Measurements from ENCODE around the gene HOXB4.

The HOXB4 gene

DNA sequence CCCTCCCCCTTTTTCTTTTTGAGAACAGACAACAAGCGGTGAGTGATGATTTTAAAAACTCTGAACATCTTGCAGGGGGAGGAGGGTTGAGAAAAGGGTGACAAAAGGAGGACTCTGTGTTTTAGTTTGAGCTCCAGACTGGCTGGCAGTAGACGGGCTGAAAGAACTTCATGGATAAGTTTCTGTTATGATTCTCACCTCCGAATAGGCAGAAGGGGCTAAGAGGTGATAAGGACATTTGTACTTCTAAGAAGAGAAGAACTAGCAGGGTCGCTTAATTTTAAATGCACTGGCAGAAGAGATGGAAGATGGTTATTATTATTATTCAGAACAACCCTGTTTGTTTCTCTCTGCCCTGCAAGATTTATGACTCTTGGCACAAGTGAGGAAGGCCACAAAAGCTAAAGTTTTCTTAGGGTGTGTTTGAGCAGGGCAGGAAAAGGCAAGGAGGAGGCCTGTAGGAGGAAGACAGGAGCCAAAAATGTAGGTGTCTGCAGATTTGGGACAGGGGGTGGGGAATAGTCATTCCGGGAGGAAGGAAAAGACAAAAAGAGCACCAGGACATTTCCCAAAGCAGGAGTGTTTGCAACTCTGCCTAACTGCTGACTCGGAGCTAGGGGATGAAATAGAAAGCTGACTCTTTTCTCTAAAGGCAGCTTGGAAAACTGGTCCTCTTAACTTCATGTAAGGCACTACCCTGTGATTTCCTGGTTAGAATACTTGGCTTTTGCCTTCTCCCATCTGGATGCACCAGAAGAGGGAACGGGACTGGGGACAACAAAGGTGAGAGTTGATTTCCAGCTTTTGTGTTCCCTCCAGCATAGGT lies 21.4 kb downstream of the HOXB4 start:
- no peak for DNase-seq

DNA sequence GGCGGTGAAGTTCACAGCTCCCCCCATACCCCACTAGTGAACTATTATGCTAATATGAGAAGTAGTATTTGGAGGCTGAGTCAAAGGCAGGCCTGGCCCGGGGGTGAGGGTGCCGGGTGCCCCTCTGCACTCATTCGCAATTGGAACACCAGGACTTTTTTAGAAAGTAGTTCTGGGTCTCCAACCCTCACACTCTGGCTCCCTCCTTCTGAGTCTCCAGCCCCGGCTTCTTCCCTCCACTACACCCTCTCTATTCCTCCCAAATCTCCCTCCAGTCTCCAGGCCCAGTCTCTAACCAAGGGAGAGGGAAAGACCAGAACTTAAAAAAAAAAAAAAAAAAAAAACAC lies 21.9 kb downstream of the HOXB4 start:
- DNase-seq: no peak

DNA sequence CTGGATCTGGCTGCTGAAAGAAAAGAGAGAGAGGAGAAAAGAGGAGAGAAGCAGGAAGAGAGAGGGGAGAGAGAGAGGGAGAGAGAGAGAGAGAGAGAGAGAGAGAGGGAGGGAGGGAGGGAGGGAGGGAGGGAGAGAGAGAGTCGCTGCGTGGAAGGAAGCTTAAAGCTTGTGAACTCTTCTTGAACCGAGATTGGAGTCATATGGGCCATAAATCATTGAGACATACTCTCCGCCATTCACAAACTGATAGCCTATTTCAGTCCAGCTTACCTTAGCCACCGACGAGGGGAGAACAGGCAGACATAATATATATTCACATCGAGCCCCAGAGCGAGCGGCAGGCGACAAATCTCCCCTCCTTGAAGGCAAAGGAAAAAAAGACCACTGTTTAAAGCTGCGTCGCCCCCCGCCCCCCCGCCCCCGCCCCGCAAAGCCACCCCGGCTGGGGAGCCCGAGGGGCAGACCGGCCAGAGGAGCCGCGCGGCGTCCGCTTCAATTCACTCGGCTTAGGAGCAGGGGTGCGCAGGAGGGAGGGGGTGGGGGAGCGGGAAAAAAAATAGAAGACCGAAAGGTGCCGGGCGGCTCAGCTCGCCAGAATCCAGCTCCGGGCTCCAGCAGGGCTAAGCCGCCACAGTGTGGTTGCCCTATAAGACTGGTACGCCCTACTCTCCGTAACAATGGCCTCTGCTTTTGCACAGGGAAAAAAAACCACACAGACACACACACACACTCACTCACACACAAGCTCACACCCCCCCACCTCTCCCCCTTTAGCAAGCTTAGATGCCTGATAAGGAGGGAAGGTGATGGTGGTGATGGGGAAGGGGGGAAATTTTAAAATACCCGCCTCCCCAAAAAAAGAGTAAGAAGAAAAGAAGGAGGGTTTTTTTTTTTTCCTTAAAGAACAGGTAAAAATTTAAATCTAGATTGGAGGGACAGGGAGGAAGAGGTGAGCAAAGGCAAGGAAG lies 22.6 kb downstream of the HOXB4 start:
- DNase-seq: no peak

DNA sequence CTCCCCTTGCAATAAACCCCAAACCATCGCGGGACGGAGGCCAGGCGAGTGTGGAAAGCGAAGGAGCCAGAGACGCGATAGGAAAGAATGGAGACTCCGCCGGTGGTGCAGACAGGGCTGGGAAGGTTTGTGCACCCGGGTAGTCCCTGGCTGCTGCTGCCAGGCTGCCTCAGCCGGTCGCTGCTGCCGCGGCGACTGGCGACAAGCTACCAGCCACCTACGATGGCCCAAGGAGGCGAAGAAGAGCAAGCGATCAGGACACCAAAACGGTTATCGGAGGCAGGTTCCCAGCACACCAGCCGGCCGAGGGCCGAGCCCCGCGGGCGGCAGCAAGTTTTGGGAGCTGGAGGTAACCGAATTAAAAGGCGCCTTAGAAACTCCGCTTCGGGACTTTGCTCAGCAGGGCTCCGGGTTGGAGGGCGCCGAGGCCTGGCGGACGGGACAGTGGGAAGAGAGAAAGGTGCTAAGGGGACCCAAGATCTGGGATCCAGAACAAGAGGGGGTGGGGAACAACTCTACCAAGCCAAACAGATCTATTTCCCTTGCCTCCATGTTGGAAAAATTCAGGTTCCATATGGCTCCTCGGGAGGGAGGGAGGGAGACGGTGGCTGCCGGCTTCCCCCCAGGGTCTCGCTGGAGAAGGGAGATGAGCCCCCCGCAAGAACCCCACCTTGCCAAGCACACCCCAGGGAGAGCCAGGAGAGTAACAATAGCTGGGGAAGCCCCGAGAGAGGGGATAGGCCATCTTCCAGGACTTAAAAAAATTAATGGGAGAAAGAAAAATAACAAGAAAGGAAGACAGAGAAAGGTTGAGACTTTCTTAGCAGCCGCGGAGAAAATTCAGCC lies 23.5 kb downstream of the HOXB4 start:
- no peak for DNase-seq

DNA sequence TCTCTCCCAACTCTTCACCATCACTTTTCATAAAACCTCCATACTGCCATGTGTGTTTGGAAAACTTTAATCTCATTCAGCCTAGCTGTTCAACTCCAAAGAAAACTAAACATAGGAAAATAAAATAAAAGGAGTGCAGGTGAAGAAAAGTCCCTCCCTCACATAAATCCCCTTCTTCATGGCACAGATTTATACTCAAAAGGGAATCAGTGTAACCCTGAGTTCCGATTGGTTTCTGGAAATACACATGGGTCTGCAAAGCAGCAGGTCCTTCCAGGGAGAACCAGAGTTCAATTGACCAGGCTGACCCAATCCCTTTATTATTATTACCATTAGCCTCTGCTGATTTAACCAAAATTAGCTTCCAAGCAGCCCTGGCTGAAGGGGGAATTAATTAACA lies 24.3 kb downstream of the HOXB4 start:
- no peak for DNase-seq

DNA sequence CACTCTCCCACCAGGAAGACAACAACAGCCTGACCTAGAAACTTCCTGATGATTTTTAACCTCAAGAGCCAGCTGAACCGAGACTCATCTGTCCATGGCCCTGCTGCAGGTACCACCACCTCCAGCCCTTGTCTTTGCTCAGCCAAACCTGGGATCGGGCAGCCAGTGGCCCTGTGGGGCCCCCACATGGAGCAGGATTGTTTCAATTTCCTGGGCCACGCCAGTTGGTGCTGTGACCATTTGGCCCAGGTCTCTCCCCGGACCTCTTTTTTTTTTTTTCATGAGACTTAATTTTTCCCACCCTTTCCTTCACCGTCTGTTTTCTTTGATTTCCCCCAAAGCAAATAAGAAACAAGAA lies 25.0 kb downstream of the HOXB4 start:
- DNase-seq: no peak

DNA sequence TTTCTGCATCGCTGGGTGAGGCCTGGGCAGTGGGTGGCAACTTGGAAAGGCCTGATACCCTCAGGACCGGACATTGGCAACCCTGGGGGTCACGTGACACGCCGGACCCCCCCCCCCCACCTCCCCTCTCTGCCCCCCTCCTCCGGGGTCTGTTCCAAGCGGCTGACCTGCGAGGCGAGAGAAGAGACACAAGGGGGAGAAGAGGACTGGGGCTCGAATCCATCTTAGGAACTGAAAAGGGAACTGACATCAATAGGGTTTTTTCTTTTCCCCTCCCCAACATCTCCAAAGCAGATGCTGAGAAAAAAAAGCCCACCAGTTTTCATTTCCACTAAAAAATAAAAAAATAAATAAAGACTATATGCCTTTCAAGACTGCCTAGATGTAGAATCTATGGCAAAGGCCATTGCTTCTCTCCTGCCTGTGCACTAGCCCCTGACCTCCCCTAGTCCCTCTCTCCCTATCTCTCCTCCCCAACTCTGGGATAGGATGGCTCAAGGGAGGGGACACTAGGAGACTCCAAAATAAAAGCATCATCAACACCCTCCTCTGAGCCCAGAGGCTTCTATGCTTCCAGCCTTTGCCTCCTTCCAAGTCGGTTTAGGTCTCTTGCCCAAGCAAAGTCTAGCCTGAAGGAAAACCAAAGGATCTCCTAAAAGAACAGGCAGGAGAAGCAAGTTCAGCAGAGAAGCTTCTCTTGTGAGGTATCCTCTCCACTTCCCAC lies 25.5 kb downstream of the HOXB4 start:
- no peak for DNase-seq

DNA sequence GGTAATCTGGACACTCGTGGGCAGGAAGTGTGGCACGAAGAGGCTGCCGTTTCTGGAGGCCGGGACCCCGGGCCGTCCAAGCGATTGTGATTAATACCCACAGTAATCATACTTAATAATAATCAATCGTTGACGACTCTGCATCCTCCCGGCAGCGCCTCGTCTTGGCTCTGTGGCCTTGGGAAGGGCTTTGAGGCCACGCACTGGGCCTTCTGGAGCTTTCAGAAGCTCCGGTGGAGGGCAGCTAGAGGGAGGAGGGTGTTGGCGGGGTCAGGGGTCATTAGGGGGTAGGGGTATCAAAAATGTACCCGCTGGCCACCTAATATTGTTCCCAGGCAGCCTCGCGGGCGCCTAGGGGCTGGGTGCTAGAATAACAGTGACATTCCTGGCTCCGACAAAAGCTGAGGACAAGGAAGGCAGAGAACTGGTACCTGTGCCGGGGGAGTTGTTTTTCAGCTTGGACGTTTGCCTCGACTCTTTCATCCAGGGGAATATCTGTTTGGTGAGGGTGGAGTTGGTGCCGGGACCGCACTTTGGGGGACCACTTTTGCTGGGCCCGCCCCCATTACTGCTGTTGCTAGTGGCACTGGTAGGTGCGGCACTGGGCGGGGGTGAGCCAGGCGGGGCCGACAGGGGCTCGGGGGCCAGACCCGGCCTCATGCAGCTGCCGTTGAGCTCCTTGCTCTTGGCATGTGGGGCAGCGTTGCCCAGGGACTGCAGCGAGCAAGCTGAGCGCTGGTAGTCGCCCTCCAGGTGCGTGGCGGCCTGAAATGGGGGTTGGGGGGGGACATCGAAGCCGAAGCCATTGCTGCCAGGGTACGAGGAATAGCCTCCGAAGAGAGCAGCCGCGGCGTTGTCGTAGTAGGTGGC lies 26.3 kb downstream of the HOXB4 start:
- DNase-seq: no peak

DNA sequence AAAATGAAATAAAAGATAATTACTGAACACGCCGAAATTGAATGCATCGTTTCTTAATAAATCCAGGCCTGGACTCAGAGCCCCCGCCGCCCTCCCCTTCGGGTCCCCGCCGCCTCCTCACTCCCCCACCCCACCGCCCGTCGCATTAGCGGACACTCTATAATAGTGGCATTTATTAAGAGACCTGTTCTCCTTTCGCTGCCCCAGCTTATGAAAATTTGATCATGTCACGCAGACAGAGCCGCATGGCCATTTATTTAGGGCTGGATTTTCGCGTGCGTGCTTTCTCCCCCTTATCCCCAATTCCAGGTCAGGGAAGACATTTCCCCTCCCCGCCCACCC lies 27.0 kb downstream of the HOXB4 start:
- no peak for DNase-seq

DNA sequence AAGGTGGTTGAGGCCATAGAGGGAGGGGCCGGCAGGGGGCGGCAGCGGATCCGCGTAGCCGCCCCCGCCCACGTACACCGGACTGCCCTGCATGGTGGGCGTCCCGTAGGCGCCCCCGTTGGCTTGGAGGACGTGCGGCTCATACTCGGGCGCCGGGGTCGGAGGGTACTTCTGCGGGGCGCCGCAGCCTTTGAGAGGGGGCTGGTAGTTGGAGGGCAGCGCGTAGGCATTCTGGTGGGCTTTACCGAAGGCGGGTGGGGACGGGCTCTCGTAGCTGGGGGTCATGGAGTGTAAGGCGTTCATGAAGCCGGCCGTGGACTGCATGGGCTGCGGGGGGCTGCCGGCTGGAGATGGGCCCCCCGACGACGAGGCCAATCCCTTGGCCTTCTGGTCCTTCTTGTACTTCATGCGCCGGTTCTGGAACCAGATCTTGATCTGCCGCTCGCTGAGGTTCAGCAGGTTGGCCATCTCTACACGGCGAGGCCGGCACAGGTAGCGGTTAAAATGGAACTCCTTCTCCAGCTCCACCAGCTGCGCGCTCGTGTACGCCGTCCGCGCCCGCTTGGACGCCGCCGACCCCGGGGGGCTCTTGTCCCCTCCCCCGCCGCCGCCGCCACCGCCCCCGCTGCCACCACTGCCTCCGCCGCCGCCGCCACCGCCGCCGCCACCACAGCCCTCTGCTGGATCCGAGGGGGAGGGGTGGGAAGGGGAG lies 27.5 kb downstream of the HOXB4 start:
- no peak for DNase-seq

DNA sequence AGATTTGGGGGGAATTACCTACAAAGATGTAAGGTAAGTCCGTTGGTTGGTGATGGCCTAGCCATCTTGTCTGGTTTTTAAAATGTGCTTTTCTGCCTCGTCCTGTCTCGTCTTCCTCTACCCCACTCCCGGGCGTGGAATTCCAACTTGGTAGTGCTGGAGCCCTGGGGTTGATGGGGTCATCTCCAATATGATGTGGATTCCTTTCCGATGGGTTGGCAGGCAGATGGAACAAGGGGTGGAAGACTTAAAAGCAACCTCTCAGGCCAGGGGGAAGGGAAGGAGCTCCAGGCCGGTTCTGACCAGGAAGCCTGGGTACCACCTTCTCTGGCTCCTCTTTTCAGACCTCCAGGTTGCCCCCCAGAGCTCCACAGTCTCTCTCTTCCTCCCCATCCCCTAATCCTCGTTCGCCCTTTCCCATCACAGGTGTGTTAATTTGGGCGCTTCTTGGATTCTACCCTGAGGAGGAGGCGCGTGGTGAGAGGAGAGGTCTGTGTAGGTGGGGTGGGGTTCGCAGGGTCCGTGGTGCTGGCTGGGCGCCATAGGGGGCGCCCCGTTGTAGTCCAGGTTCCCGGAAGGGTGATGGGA lies 28.1 kb downstream of the HOXB4 start:
- DNase-seq: no peak

DNA sequence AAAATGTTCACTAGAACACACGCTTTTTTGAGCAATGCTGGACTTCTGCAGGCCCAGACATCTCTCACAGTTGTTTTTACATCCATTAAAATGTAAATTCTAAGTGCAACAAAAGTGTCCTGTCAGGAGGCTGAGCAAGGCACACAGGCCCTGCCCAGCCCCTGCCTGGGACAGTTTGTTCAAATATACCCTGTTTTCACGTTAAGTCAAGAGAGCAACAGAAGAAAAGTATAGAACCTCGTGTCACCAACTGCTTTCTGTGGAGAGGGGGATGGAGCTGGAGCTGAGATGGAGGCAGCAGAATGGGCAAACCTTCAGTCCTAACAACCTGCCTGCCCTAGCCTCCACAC lies 28.9 kb downstream of the HOXB4 start:
- no peak for DNase-seq

DNA sequence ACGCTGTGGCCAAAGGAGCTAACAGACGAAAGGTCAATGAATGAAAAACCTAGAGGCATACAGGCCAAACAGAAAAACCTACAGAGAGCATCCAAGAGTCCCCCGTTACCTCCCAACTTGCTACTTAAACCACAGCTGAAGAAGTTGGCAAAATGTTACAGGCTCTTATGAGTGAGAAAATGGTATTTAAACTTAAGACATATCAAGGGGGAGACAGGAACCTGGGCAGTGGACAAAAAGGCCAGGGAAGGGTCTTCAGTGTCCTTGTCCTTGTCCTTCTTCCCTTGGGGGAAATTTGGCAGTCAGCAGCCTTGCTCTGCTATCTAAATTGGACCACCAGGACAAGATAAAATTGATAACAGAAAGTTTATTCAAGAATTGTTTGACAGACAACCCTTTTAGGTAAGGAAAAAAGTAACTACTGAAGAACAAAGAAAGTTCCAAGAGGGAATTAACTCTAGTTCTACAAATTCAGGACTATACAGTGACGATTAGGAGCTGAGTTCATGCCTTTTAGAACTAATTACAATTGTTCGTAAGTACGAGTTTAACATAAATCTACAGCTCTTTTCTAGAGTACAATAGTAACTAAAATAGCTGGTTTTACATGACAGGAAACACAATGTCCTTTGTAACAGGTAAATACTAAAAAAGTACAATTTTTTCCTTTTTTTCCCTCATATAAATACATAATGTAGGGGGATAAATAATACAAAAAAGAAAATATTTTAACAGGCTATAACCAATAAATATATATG lies 29.4 kb downstream of the HOXB4 start:
- no peak for DNase-seq

DNA sequence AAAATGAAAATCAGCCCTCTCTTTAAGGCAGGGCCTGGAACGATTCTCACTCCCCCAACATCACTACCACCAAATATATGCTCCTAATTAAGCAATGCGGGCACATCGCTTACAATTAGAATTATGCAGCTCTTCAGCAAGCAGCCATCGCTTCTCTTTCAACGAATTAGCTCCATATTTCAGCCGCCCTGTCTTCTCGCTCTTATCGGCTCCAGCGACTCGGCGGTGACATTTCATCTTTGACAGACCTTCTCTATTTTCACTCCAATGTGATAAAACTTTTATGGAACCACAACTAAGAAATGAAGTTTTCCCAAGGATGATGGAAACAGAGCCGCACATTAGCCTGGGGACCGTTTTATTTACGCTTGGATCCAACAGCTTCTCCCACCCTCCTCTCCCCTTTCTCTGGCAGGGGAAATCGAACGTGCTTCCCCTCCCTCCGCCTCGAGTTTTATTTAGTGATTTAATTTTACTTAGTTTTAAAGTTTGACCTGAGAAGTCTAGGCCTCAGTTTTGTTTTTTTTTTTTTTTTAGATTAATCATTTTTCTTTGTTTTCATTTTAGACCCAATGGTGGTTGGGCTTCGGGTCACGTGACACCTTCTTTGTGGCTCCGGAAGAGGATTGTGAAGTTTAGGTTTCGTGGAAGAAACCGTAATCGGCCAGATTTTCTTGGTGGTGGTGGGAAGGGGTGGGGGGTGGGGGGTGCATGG lies 30.2 kb downstream of the HOXB4 start:
- no peak for DNase-seq

DNA sequence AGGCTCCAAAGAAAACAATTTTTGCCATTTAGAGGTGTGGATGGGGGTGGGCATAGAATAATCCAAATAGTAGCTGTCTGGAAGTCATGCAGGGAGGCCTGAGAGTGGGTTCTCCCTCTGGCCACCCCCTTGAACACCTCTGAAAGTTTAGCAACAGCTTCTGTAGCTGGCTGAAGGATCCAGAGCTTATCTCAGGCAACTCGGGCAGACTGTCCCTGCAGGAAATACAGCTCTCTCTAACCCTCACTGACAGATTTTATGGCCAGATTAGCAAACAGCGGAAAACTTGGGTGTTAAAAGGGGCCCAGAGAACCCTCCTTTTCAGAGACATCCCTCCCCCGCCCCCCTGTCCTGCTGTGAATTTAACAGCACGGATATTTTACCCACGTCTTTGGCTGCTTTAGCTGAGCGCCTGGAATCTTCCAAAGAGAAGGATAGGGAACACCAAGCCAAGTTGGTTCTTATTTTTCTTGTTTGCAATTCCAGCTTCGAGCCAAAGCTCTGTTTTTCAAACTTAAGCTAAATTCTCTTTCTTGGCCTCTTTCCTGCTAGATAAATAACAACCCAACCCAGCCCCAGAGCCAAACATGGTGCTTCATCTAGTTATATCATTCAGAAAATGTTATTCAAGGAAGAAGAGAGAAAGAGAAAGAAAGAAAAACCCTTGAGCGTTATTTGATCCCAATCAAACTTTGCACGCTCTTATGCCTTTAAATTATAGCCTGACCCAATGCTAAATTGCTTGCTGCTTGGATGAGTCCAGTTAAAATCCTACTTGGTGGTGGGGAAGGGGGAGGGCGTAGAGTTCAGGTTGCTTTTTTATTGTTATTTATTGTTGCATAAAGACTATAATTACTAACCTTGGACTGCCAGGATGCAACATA lies 31.0 kb downstream of the HOXB4 start:
- DNase-seq: no peak

DNA sequence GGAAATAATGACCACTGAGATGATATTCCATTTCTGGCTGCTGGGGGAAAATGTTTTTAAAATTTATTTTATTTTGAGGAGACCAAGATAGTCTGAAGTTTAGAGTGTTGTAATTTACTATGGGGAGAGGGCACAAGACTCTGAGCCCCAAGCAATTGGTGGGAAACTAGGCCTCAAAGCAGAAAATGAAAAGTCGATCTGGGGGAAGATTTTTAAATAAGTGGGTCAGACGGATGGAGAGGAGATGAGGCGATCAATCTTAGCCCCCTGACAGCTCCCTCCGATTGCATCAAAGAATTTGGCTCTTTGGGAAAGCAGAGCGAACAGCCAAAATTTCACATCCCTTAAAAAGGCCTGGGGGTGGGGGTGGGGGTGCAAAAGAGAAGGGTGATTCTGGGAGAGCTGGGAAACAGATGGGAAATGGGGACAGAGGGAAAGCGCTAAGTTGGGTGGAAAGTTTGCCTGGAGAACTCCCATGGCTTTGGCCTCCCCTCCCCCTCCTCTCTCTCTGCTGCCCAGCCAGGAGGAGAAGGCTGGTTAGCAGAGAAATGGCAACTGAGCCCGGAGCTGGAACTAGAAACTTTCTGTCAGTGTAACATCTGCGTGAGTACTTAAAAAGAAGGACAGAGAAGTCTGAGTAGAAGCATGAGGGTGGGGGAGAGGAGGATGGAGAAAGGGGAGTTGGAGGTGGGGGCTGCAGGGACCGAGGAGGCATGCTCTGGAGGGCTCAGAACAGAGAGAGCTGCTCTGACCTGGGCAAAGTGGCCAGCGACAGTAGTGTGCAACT lies 31.8 kb downstream of the HOXB4 start:
- no peak for DNase-seq

DNA sequence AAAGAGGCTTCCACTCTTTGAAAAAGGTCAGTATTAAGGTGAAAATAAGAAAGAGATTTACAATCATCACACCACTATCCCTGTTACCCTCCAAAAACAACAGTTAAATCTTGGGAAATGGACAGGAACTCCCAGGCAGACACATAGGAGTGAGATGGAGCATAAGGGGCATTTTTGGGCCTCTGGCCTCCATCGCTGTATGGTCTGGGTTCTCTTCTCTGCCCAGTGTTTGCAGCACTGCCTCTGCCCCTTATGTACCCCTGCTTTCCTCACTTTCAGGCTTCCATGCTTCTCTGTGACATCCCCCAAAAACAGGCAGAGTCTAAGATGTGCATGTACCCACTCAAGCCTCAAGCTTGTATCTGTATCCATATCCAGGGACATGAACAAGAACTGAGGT lies 32.6 kb downstream of the HOXB4 start:
- DNase-seq: no peak

Data from NCI-H526 treated with DMSO at 0.1 percent for 48 hours (cell line).